C4-2B (cell line): ENCODE data around the gene PDE6H.

Source experiments
- H3K27ac ChIP-seq: fragments of 450-650 bp; 2 replicates; pipeline ENCODE4 v1.5.1; 2017
- CTCF ChIP-seq: fragments of 450-650 bp; conservative IDR thresholded peaks from 2 replicates; pipeline ENCODE4 v1.5.1; 2017; ENCODE audit warnings: mild to moderate bottlenecking
- ZFX ChIP-seq: fragments of 450-650 bp; IDR thresholded peaks from 2 replicates; pipeline ENCODE4 v1.6.1; 2017

PDE6H gene

GRCh38 chr12:14934511-14934910 lies 38.3 kb upstream of the PDE6H start:
- H3K27ac ChIP-seq = no peak overlapping the region

GRCh38 chr12:14935031-14935430 lies 37.8 kb upstream of the PDE6H start:
- no peak overlapping the region for H3K27ac ChIP-seq
- no peak for TF ChIP-seq ZFX

More at GRCh38 chr12:14934511-14934910, 38.3 kb upstream of the PDE6H start:
- TF ChIP-seq ZFX (no peak), CTCF (no peak)

DNA sequence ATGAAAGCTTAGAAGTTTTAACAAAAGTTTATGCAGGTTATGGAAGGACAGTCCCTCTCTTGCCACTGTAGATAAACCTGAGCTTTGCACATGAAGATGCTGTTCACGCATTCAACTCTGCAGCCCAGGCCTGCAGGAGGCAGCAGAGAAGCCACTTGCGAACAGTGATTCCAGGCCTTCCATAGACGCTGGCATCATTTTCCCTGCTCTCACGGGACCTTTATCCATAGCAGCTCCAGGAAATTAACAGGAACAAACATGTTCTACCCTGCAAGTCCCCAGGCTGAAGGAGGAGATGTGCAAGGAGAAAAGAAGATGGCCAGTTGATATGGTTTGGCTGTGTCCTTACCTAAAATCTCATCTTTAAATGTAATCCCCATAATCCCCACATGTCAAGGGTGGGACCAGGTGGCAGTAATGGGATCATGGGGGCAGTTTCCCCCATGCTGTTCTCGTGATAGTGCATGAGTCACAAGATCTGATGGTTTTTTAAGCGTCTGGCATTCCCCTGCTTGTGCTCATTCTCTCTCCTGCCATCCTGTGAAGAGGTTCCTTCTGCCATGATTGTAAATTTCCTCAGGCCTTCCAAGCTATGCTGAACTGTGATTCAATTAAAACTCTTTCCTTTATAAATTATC lies 36.5 kb upstream of the PDE6H start:
- no peak overlapping the region for H3K27ac ChIP-seq
- TF ChIP-seq CTCF (peak; percentile 14), ZFX (no peak)

DNA sequence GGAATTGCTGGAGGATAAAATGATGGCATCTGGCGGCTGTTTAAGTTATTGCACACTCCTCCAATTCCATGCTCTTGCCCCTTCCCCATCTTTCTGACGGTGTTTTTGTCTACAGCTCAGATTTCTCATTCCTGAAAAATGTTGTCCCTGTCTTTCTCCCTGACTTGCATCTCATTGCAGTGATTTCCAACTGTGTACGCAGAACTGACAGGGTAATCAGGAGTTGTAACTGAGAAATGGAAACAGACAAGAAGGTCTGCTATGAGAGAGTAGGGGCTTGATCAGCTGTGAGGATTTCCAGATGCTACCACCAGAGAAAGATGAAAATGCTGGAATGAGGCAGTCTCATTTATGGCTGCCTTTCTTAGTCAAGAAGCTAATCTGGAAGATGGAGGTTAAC lies 35.8 kb upstream of the PDE6H start:
- no peak for TF ChIP-seq ZFX
- TF ChIP-seq CTCF = no peak; the same call in 1 of the 2 replicates
- H3K27ac ChIP-seq = no peak overlapping the region

DNA sequence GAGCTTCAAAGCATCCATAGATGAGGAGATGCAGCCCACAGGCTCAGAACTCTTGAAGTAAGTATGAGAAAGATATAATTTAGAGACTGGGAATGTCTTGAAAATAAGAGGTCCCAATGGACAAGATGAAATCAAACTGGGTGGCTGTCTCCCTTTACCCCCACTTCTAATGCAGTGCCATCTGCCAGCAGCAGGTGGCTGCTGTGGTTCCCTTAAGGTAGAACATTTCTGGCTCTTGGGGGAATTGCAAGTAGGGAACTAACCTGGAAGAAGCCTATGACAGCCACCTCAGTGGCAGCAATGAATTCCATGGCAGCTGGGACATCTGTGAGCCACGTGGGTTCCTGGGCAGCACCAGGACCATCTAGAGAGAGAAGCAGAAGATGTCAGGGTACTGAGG lies 35.2 kb upstream of the PDE6H start:
- H3K27ac ChIP-seq = no peak overlapping the region
- TF ChIP-seq ZFX (no peak), CTCF (0 out of 2 replicates have a peak, but pooled peaks have one; percentile 1)

GRCh38 chr12:14938301-14938700 lies 34.5 kb upstream of the PDE6H start, which contains the start of gene ERP27:
TSS of gene ERP27 (minus strand) at chr12:14938537. CDS start at chr12:14938508, 29 bp downstream.
- H3K27ac ChIP-seq = no peak within 1 kb of the TSS
- no peak for TF ChIP-seq CTCF
- TF ChIP-seq ZFX = no peak

DNA sequence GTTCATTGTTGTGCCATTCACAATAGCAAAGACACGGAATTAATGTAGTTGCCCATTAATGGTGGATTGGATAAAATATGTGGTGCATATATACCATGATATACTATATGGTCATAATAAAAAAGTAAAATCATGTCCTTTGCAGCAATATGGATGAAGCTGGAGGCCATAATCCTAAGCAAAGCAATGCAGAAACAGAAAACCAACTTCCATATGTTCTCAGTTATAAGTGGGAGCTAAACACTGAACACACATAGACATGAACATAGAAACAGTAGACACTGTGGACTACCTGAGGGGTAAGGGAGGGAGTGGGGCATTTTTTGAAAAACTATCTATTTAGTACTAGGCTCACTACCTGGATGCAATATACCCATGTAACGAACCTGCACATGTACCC lies 31.5 kb upstream of the PDE6H start:
- no peak for TF ChIP-seq ZFX
- TF ChIP-seq CTCF = no peak
- H3K27ac ChIP-seq = no peak overlapping the region

DNA sequence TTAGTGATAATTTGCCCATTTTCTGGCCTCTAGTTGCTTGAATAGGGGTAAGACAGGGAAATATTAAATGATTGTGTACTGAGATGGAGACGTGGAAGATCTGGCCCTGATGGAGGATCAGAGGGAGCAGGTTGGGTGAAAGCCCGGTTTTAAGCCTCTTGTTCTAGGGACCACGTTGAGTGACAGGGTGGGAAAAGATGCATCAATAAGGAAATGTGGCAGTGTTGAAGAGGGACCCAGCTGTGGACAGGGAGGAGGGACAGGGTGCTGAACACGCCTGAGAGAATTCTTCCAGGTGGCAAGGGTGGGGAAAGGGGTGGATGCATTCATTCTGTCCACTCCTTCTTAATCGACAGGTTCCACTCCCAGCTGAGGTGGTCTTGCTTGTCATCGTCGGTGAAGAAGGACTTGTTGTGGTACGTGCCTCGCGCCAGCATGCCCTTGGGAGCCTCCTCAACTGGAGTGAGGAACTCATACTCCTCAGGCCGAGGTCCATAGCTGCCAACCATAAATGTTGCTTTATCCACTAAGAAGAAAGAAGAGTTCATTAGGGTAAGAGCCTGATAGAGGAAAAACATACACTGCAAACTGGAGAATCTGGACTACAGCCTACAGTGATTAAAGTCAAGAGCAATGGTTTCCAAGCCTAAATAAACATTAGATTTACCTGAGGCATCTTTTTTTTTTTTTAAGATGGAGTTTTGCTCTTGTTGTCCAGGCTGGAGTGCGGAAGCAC lies 30.5 kb upstream of the PDE6H start:
- H3K27ac ChIP-seq = no peak overlapping the region
- TF ChIP-seq CTCF (no peak), ZFX (no peak)
